Measurements from ENCODE around the gene DRD4. TPM values are rescaled to one million over a fixed set of nuclear protein-coding genes. Genes with fewer than 3 reads are reported as not detected.

Gene DRD4
- total RNA-seq, 1 donor from 2014 or later, result 0.08 TPM

- no peak for TF ChIP-seq CTCF (IDR thresholded peaks at IDR 0.05; ENCODE audit: insufficient read depth, low read length, poor library complexity, severe bottlenecking)
- DNase-seq (ENCODE audit: low read depth), result no peak
- H3K36me3 ChIP-seq (ENCODE audit: control insufficient read depth, insufficient read depth, low read length), result no peaks in the 10 kb centered on the region
- H3K4me3 ChIP-seq (ENCODE audit: low read depth, low read length), result no peak overlapping the region
- peaks cover 53% of the 10 kb centered on the region for H3K27me3 ChIP-seq (ENCODE audit: control insufficient read depth, insufficient read depth, low read length)
Observed at GRCh38 chr11:623349-623869, 13.7 kb upstream of the DRD4 start.

DNA sequence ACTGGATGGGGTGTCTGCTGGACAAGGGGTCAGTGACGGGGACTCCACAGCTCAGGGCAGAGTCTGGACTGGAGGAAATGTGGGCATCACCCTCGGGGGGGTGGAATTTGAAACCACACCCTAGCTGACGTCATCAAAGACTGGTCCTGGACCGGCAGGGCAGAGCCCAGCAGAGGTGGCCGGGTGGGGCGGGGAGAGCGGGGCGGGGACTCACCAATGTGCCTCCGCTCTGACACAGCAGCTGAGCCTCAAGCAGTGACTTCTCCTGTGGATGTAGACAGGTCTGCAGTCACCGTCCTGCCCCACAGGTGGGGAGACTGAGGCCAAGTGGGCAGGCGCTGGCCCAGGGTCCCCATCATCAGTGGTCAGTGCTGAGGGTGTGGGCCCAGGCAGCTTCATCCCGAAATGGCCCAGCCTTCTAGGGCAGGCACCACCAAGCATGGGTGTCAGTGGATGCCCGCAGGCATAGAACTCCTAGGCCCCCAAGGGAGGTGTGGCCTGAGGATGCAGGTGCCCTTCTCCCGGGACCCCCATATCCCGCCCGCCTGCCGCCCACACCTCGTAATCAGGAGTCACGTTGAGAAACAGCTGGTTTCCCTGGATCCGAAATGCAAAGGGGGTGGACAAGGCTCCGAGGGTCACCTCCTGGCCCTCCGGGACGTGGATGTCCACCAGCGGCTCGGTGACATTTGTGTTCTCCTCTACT, 12.9 kb upstream of the DRD4 start:
- Histone ChIP-seq H3K36me3 (ENCODE audit: control insufficient read depth, insufficient read depth, low read length) (no peaks in the 10 kb centered on the region), H3K27me3 (ENCODE audit: control insufficient read depth, insufficient read depth, low read length) (peaks cover 53% of the 10 kb centered on the region), H3K4me3 (ENCODE audit: low read depth, low read length) (no peak overlapping the region)
- TF ChIP-seq CTCF (IDR thresholded peaks at IDR 0.05; ENCODE audit: insufficient read depth, low read length, poor library complexity, severe bottlenecking), result no peak
- DNase-seq (ENCODE audit: low read depth), result no peak

GRCh38 chr11:624705-625635, 12.1 kb upstream of the DRD4 start, which contains the start of gene CDHR5:
Gene CDHR5, minus strand, starts transcription at chr11:624955. Its CDS starts 53 bp downstream, at chr11:624902.
- DNase-seq (ENCODE audit: low read depth), result no peak
- TF ChIP-seq CTCF (IDR thresholded peaks at IDR 0.05; ENCODE audit: insufficient read depth, low read length, poor library complexity, severe bottlenecking), result no peak
- peaks cover 52% of the 10 kb centered on the region for H3K27me3 ChIP-seq (ENCODE audit: control insufficient read depth, insufficient read depth, low read length)
- no peaks in the 10 kb centered on the region for H3K36me3 ChIP-seq (ENCODE audit: control insufficient read depth, insufficient read depth, low read length)
- no peak within 1 kb of the TSS for H3K4me3 ChIP-seq (ENCODE audit: low read depth, low read length)

- Histone ChIP-seq H3K4me3 (ENCODE audit: low read depth, low read length) (no peak overlapping the region), H3K27me3 (ENCODE audit: control insufficient read depth, insufficient read depth, low read length) (peaks cover 52% of the 10 kb centered on the region), H3K36me3 (ENCODE audit: control insufficient read depth, insufficient read depth, low read length) (no peaks in the 10 kb centered on the region)
- DNase-seq (ENCODE audit: low read depth), result no peak
- no peak for TF ChIP-seq CTCF (IDR thresholded peaks at IDR 0.05; ENCODE audit: insufficient read depth, low read length, poor library complexity, severe bottlenecking)
Observed at GRCh38 chr11:625636-626268, 11.3 kb upstream of the DRD4 start.

DNA sequence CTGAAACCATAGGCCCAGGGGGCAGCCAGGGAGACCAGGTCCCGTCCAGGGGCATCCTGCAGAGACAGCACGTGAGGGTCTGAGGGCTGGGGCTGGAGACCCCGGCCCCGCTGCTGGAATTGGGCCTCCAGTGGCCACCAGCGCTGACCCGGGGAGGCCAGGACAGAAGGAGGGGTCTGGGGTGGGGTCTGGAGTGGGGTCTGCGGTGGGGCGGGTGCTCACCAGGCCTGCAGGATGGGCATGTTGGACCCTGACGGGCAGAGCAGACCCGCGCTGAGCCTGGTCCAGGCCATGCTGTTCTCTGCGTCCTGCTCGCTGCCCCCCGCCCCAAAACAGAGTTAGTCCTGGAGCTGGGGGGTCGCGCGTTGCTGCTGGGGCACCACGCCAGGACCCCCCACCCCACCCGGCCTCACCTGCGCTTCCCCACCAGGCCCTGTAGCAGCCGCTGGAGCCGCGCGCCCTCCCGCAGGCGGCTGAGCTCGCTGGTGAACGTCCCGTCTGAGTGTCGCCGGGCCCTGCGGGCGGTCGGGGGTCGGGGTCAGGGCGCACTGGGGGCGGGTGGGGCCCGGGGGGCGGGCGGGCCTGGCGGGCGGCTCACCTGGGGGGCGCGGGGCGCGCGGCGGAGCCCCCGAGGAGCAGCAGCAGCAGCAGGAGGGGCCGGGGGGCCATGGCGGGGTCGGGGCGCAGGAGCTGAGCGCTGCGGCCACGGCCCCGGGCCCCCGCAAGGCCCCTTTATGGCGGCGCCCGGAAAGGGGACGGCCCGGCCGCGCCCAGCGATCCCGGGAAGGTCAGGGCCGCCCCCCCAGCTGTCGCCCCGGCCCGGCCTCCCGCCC, 10.4 kb upstream of the DRD4 start, which contains the start of gene SCT:
Gene SCT, minus strand, starts transcription at position 707 of the 833 bp plus-strand sequence. Its CDS starts 38 bp downstream, at position 669.
- no peak for TF ChIP-seq CTCF (IDR thresholded peaks at IDR 0.05; ENCODE audit: insufficient read depth, low read length, poor library complexity, severe bottlenecking)
- H3K36me3 ChIP-seq (ENCODE audit: control insufficient read depth, insufficient read depth, low read length), result no peaks in the 10 kb centered on the region
- peaks cover 45% of the 10 kb centered on the region for H3K27me3 ChIP-seq (ENCODE audit: control insufficient read depth, insufficient read depth, low read length)
- H3K4me3 ChIP-seq (ENCODE audit: low read depth, low read length), result no peak within 1 kb of the TSS
- no peak for DNase-seq (ENCODE audit: low read depth)
